ENCODE results near the gene PCDHGB3. TPM values are rescaled to one million over a fixed set of nuclear protein-coding genes. Genes with fewer than 3 reads are reported as not detected.
"Not testable (repeated sequence)": the region's sequence is repeated elsewhere in the genome, so short reads cannot be mapped to it uniquely, and the experiment has no call there.

PCDHGB3 gene
- total and polyA plus RNA-seq, 9 of the 15 experiments (the other 6 are each of a cell fraction or from before 2014, with no cell fraction given): 0.05 to 0.19 (median 0.11) TPM; not detected in 2

GRCh38 chr5:141394401-141395187 lies 24.6 kb downstream of the PCDHGB3 start:
- H3K4me2 ChIP-seq (ENCODE audit: insufficient read depth, low read length); FAIRE-seq; intact Hi-C loops (cut with micrococcal nuclease); POLR2A ChIA-PET; H3K4me3 ChIP-seq; H3K36me3 ChIP-seq (ENCODE audit: control insufficient read depth, insufficient read depth, low read length); H2AFZ ChIP-seq (ENCODE audit: low read depth, low read length); H3K9ac ChIP-seq (ENCODE audit: insufficient read depth in 1 of 2, low read depth in 2 of 2, low read length in 2 of 2); CTCF ChIA-PET (ENCODE audit: low intra/inter-chr PET ratio); ATAC-seq; H3K9me3 ChIP-seq (replicated peaks; ENCODE audit: control insufficient read depth, insufficient read depth, low read depth, low read length); H3K27ac ChIP-seq (ENCODE audit: extremely low read depth, low read depth, low read length); BruUV-seq (replicated peaks); H3K9me1 ChIP-seq (ENCODE audit: control insufficient read depth, insufficient read depth, low read length); DNase-seq (ENCODE audit: extremely low read depth in 1 of 4, low spot score in 3 of 4); H3K79me2 ChIP-seq (ENCODE audit: control insufficient read depth, insufficient read depth, low read length); in situ Hi-C loops (cut with MboI); H4K20me1 ChIP-seq (replicated peaks; ENCODE audit: control insufficient read depth, insufficient read depth, low read length); TF ChIP-seq REST (CRISPR knock-in tag; IDR thresholded peaks at IDR 0.05; ENCODE audit: low read depth): not testable (repeated sequence)
- H3K27me3 ChIP-seq (ENCODE audit: control insufficient read depth in 2 of 2, insufficient read depth in 2 of 2, low read length in 2 of 2): peaks cover 0 to 26% of the 10 kb centered on the region in 2 experiments; a peak in 3 of 5 replicates
- peak; percentile 31; the same call in 1 of the 2 replicates for TF ChIP-seq REST (IDR thresholded peaks at IDR 0.05; ENCODE audit: borderline replicate concordance)
- H3K4me1 ChIP-seq (replicated peaks in 1 of 2; ENCODE audit: control insufficient read depth in 2 of 2, insufficient read depth in 2 of 2, low read length in 2 of 2): peaks cover 0 to 14% of the 10 kb centered on the region in 2 experiments; a peak in 1 of 5 replicates
- 11% methylated on average over 34 of the region's 53 CpGs for WGBS (ENCODE audit: insufficient coverage, low coverage, missing lambda C conversion rate)

All from K562 (cell line).